Calu3 (cell line): ENCODE data around the gene TAS2R39. TPM values are rescaled to one million over a fixed set of nuclear protein-coding genes. Genes with fewer than 3 reads are reported as not detected.
A peak's percentile ranks its signal among the peaks of the same experiment; 100 is the strongest.

Experiments used
- BruUV-seq: library from RNA; stranded (reverse); fragments of 400-500 nt; replicated peaks from 2 replicates; lab custom pipeline; 2021; lab: Mats Ljungman, UMichigan
- CTCF ChIA-PET: fragments of 300-600 bp; sonication (Branson Sonifier 250); formaldehyde crosslinking; loops from one replicate; lab custom pipeline; 2022; ENCODE audit warnings: antibody characterized with exemption; lab: Charles Lee
- DNase-seq: peaks from one replicate; pipeline ENCODE4 v3.0.0; 2022
- H3K27ac Mint-ChIP-seq: one replicate; pipeline ENCODE4 v1.8.0; 2022; ENCODE audit warnings: mixed read lengths; ENCODE audit not compliant: unreplicated experiment
- H3K27me3 Mint-ChIP-seq: one replicate; pipeline ENCODE4 v1.8.0; 2022; ENCODE audit warnings: mixed read lengths; ENCODE audit not compliant: unreplicated experiment
- H3K36me3 Mint-ChIP-seq: one replicate; pipeline ENCODE4 v1.8.0; 2022; ENCODE audit warnings: mild to moderate bottlenecking, moderate library complexity, mixed read lengths; ENCODE audit not compliant: insufficient read depth, unreplicated experiment
- H3K4me1 Mint-ChIP-seq: one replicate; pipeline ENCODE4 v1.8.0; 2022; ENCODE audit warnings: mild to moderate bottlenecking, low read depth, mixed read lengths; ENCODE audit not compliant: unreplicated experiment
- H3K4me3 Mint-ChIP-seq: one replicate; pipeline ENCODE4 v1.8.0; 2022; ENCODE audit warnings: mild to moderate bottlenecking, low read depth, moderate library complexity, mixed read lengths; ENCODE audit not compliant: unreplicated experiment
- H3K9me3 Mint-ChIP-seq: one replicate; pipeline ENCODE4 v1.8.0; 2022; ENCODE audit warnings: low read depth, mixed read lengths; ENCODE audit not compliant: unreplicated experiment
- CTCF ChIP-seq: fragments of 200-600 bp; IDR thresholded peaks from one replicate; pipeline ENCODE4 v1.8.0; 2022; ENCODE audit warnings: antibody characterized with exemption; ENCODE audit not compliant: unreplicated experiment
- intact Hi-C: fragments of 100-400 bp; cut with micrococcal nuclease; formaldehyde crosslinking; loops from one replicate; pipeline ENCODE4 v1.10.0; 2022; ENCODE audit not compliant: unreplicated experiment
- total RNA-seq: library from RNA; stranded (reverse); gene quantifications from 2 replicates; pipeline ENCODE4 v1.2.3, GENCODE V29; 2022

TAS2R39 gene
- total RNA-seq, 1 experiment from 2014 or later = not detected

GRCh38 chr7:143222782-143223181 is 39.6 kb downstream of the TAS2R39 start:
- Mint-ChIP-seq H3K4me1 (peaks cover 9% of the 10 kb centered on the region), H3K27me3 (peaks cover 49% of the 10 kb centered on the region), H3K36me3 (no peaks in the 10 kb centered on the region), H3K9me3 (no peaks in the 10 kb centered on the region), H3K27ac (no peak overlapping the region), H3K4me3 (no peak overlapping the region)
- CTCF ChIA-PET = no interaction called here
- BruUV-seq = no TSS peak
- no peak for DNase-seq
- TF ChIP-seq CTCF = no peak
- intact Hi-C loops = no loop called here

GRCh38 chr7:143223784-143224183 is 40.6 kb downstream of the TAS2R39 start:
- Mint-ChIP-seq H3K4me3 (no peak overlapping the region), H3K9me3 (no peaks in the 10 kb centered on the region), H3K4me1 (peaks cover 9% of the 10 kb centered on the region), H3K27me3 (peaks cover 39% of the 10 kb centered on the region), H3K36me3 (no peaks in the 10 kb centered on the region), H3K27ac (no peak overlapping the region)
- intact Hi-C loops = no loop called here
- CTCF ChIA-PET = interaction anchor here (1.1 kb wide), 1 partner anchor 9 kb away, joined by 8 read pairs; no protein-coding TSS in a partner anchor
- BruUV-seq = no TSS peak
- TF ChIP-seq CTCF = no peak
- DNase-seq = peak; percentile 45

- intact Hi-C loops = no loop called here
Observed at GRCh38 chr7:143225047-143225446, 41.8 kb downstream of the TAS2R39 start.

GRCh38 chr7:143227806-143228205 is 44.6 kb downstream of the TAS2R39 start:
- peaks cover 15% of the 10 kb centered on the region for H3K27me3 Mint-ChIP-seq
- no peak for TF ChIP-seq CTCF
- BruUV-seq = no TSS peak
- no peak for DNase-seq
- no peak overlapping the region for H3K27ac Mint-ChIP-seq
- H3K36me3 Mint-ChIP-seq = no peaks in the 10 kb centered on the region
- no peaks in the 10 kb centered on the region for H3K9me3 Mint-ChIP-seq
- no peak overlapping the region for H3K4me3 Mint-ChIP-seq
- intact Hi-C loops = no loop called here
- CTCF ChIA-PET = no interaction called here
- H3K4me1 Mint-ChIP-seq = peaks cover 9% of the 10 kb centered on the region

More at GRCh38 chr7:143225047-143225446, 41.8 kb downstream of the TAS2R39 start:
- H3K9me3 Mint-ChIP-seq = no peaks in the 10 kb centered on the region
- CTCF ChIA-PET = no interaction called here
- no peak for TF ChIP-seq CTCF
- peaks cover 32% of the 10 kb centered on the region for H3K27me3 Mint-ChIP-seq
- DNase-seq = no peak
- no peak overlapping the region for H3K27ac Mint-ChIP-seq
- no peak overlapping the region for H3K4me3 Mint-ChIP-seq
- no TSS peak for BruUV-seq
- H3K36me3 Mint-ChIP-seq = no peaks in the 10 kb centered on the region
- H3K4me1 Mint-ChIP-seq = peaks cover 9% of the 10 kb centered on the region
